IMR-90 (cell line): Measurements from ENCODE around the gene LCNL1. TPM values are rescaled to one million over a fixed set of nuclear protein-coding genes. Genes with fewer than 3 reads are reported as not detected.

ENCODE experiments used
- ATAC-seq: fragments of 200-7000 bp; cut with Tn5 transposase; 2 replicates; pipeline ENCODE4 v1.9.1; 2020; ENCODE audit warnings: low read depth, mild to moderate bottlenecking, moderate library complexity
- BruUV-seq: library from RNA; stranded (reverse); fragments of 400-500 nt; replicated peaks from 2 replicates; lab custom pipeline; 2021; lab: Mats Ljungman, UMichigan
- CTCF ChIA-PET: fragments of 300-600 bp; formaldehyde crosslinking; extraction: SDS; loops from one replicate; lab custom pipeline; 2021; ENCODE audit warnings: antibody characterized with exemption; lab: Yijun Ruan, JAX
- POLR2A ChIA-PET: fragments of 300-600 bp; sonication (Branson Sonifier 250); formaldehyde crosslinking; loops from one replicate; lab custom pipeline; 2022; ENCODE audit warnings: antibody characterized with exemption; ENCODE audit not compliant: unreplicated experiment; lab: Charles Lee
- DNase-seq: peaks from one replicate; pipeline ENCODE4 v3.0.0; 2013
- H2AFZ ChIP-seq: replicated peaks from 2 replicates; pipeline ENCODE3; 2013; ENCODE audit warnings: low read length, mild to moderate bottlenecking; ENCODE audit not compliant: poor library complexity
- H2AK5ac ChIP-seq: 2 replicates; pipeline ENCODE4 v1.6.1; 2013; ENCODE audit warnings: low read depth, low read length, inconsistent platforms
- H2AK9ac ChIP-seq: replicated peaks from 2 replicates; pipeline ENCODE3; 2013; ENCODE audit warnings: mild to moderate bottlenecking, low read depth, low read length, moderate library complexity; ENCODE audit not compliant: poor library complexity
- H2BK120ac ChIP-seq: 2 replicates; pipeline ENCODE4 v1.6.1; 2013; ENCODE audit warnings: low read depth, low read length, inconsistent platforms
- H2BK15ac ChIP-seq: 3 replicates; pipeline ENCODE4 v1.6.1; 2013; ENCODE audit warnings: low read depth, low read length, inconsistent platforms
- H2BK20ac ChIP-seq: 2 replicates; pipeline ENCODE4 v1.6.1; 2013; ENCODE audit warnings: low read depth, mild to moderate bottlenecking, inconsistent platforms, low read length, moderate library complexity
- H2BK5ac ChIP-seq: 2 replicates; pipeline ENCODE4 v1.6.1; 2013; ENCODE audit warnings: mild to moderate bottlenecking, low read depth, low read length, inconsistent platforms; ENCODE audit not compliant: poor library complexity, severe bottlenecking
- H3K14ac ChIP-seq: replicated peaks from 2 replicates; pipeline ENCODE4 v1.6.1; 2013; ENCODE audit warnings: low read depth, low read length, inconsistent platforms
- H3K18ac ChIP-seq: 2 replicates; pipeline ENCODE4 v1.6.1; 2013; ENCODE audit warnings: low read depth, low read length, control low read depth
- H3K23ac ChIP-seq: 2 replicates; pipeline ENCODE4 v1.6.1; 2013; ENCODE audit warnings: low read depth, low read length, inconsistent platforms
- H3K27ac ChIP-seq: 2 replicates; pipeline ENCODE4 v1.5.1; 2013; ENCODE audit warnings: mild to moderate bottlenecking, control low read depth, low read length; ENCODE audit not compliant: insufficient read depth
- H3K27me3 ChIP-seq: 2 replicates; pipeline ENCODE4 v1.6.1; 2013; ENCODE audit warnings: low read length; ENCODE audit not compliant: control insufficient read depth, insufficient read depth
- H3K36me3 ChIP-seq: 2 replicates; pipeline ENCODE4 v1.6.1; 2013; ENCODE audit warnings: low read length, mixed read lengths; ENCODE audit not compliant: control insufficient read depth, insufficient read depth
- H3K4ac ChIP-seq: 2 replicates; pipeline ENCODE4 v1.6.1; 2013; ENCODE audit warnings: low read depth, low read length, inconsistent platforms
- H3K4me1 ChIP-seq: 2 replicates; pipeline ENCODE4 v1.6.1; 2013; ENCODE audit warnings: low read length, mixed read lengths; ENCODE audit not compliant: control insufficient read depth, insufficient read depth
- H3K4me2 ChIP-seq: 2 replicates; pipeline ENCODE4 v1.6.1; 2013; ENCODE audit warnings: low read depth, mild to moderate bottlenecking, control low read depth, low read length, moderate library complexity
- H3K4me3 ChIP-seq: 2 replicates; pipeline ENCODE4 v1.5.1; 2013; ENCODE audit warnings: low read depth, mild to moderate bottlenecking, control low read depth, low read length, moderate library complexity; ENCODE audit not compliant: insufficient read depth
- H3K56ac ChIP-seq: 2 replicates; pipeline ENCODE4 v1.6.1; 2013; ENCODE audit warnings: low read length, inconsistent platforms; ENCODE audit not compliant: insufficient read depth; ENCODE audit errors: extremely low read depth
- H3K79me1 ChIP-seq, 2 experiments: 2 replicates each; pipeline ENCODE4 v1.6.1; 2013; ENCODE audit warnings: low read length in 2 of 2, inconsistent platforms in 1 of 2, low read depth in 1 of 2
- H3K9ac ChIP-seq: 2 replicates; pipeline ENCODE4 v1.6.1; 2013; ENCODE audit warnings: low read depth, low read length, control low read depth
- H3K9me1 ChIP-seq: 2 replicates; pipeline ENCODE4 v1.6.1; 2013; ENCODE audit warnings: low read length, inconsistent platforms; ENCODE audit not compliant: insufficient read depth
- H3K9me3 ChIP-seq: 2 replicates; pipeline ENCODE4 v1.6.1; 2013; ENCODE audit warnings: low read length; ENCODE audit not compliant: control insufficient read depth, insufficient read depth
- H4K20me1 ChIP-seq: 2 replicates; pipeline ENCODE4 v1.6.1; 2013; ENCODE audit warnings: low read length, inconsistent platforms; ENCODE audit not compliant: insufficient read depth
- H4K5ac ChIP-seq: 2 replicates; pipeline ENCODE4 v1.6.1; 2013; ENCODE audit warnings: mild to moderate bottlenecking, low read depth, low read length, control low read depth
- H4K8ac ChIP-seq, 2 experiments: 2 replicates each; pipeline ENCODE4 v1.6.1; 2013; ENCODE audit warnings: low read depth in 2 of 2, low read length in 2 of 2, control low read depth in 1 of 2, inconsistent platforms in 1 of 2
- H4K91ac ChIP-seq: 2 replicates; pipeline ENCODE4 v1.6.1; 2013; ENCODE audit warnings: low read depth, low read length, inconsistent platforms; ENCODE audit not compliant: insufficient read depth
- CEBPB ChIP-seq: IDR thresholded peaks from 2 replicates; pipeline ENCODE4 v1.6.1; 2012; ENCODE audit warnings: low read depth, low read length, improper control_type of control experiment
- CHD1 ChIP-seq: IDR thresholded peaks from 2 replicates; pipeline ENCODE4 v1.6.1; 2012; ENCODE audit warnings: low read depth, low read length, improper control_type of control experiment
- ELK1 ChIP-seq: fragments of 150-350 bp; IDR thresholded peaks from 2 replicates; pipeline ENCODE4 v1.6.1; 2016; ENCODE audit warnings: low read depth, mild to moderate bottlenecking, low read length, moderate library complexity, borderline replicate concordance
- FOS ChIP-seq: fragments of 150-350 bp; IDR thresholded peaks from 2 replicates; pipeline ENCODE4 v1.6.1; 2016; ENCODE audit warnings: low read depth, low read length
- MAFK ChIP-seq: IDR thresholded peaks from 2 replicates; pipeline ENCODE4 v1.6.1; 2012; ENCODE audit warnings: low read depth, low read length, improper control_type of control experiment
- MAZ ChIP-seq: IDR thresholded peaks from 2 replicates; pipeline ENCODE4 v1.6.1; 2012; ENCODE audit warnings: low read depth, mild to moderate bottlenecking, low read length, improper control_type of control experiment, moderate library complexity, borderline replicate concordance
- NFE2L2 ChIP-seq: fragments of 150-350 bp; IDR thresholded peaks from 2 replicates; pipeline ENCODE4 v1.6.1; 2016; ENCODE audit warnings: low read depth, mild to moderate bottlenecking, low read length
- RAD21 ChIP-seq: IDR thresholded peaks from 2 replicates; pipeline ENCODE4 v1.6.1; 2012; ENCODE audit warnings: low read length, improper control_type of control experiment
- RCOR1 ChIP-seq: IDR thresholded peaks from 2 replicates; pipeline ENCODE4 v1.6.1; 2012; ENCODE audit warnings: mild to moderate bottlenecking, low read length, improper control_type of control experiment; ENCODE audit not compliant: insufficient replicate concordance
- USF2 ChIP-seq: fragments of 150-350 bp; IDR thresholded peaks from 2 replicates; pipeline ENCODE4 v1.6.1; 2017; ENCODE audit warnings: mild to moderate bottlenecking, antibody characterized with exemption, low read length, low read depth
- WGBS, 2 experiments: methylation state at CpG; one replicate each; pipeline versions ENCODE4 v1.1.5 to v1.1.7; 2013; ENCODE audit warnings: missing lambda C conversion rate in 2 of 2; ENCODE audit not compliant: insufficient read length in 1 of 2; ENCODE audit errors: extremely low coverage in 2 of 2; 5-methylcytosine and 5-hydroxymethylcytosine counted together
- dilution Hi-C: fragments of 300-500 bp; cut with HindIII; formaldehyde crosslinking; loops from one replicate; pipeline ENCODE4 v1.14.3; 2018; ENCODE audit warnings: low sequenced_read_pairs; ENCODE audit not compliant: unreplicated experiment
- in situ Hi-C: fragments of 300-500 bp; cut with MboI; formaldehyde crosslinking; loops from 3 replicates; pipeline ENCODE4 v1.14.3; 2019; ENCODE audit warnings: low sequenced_read_pairs, inconsistent platforms, mixed read lengths
- intact Hi-C: fragments of 100-400 bp; cut with micrococcal nuclease; formaldehyde crosslinking; loops from 2 replicates; pipeline ENCODE4 v1.10.0; 2022
- polyA plus RNA-seq, 3 experiments: library from polyadenylated mRNA; depleted of rRNA; stranded (reverse); fragments of >200 nt; gene quantifications; 2 replicates each; pipeline ENCODE4 v1.2.3, GENCODE V29; 2012; ENCODE audit warnings: low replicate concordance in 1 of 3
- total RNA-seq: library from RNA; depleted of rRNA; stranded (reverse); fragments of >200 nt; gene quantifications from 2 replicates; pipeline ENCODE4 v1.2.3, GENCODE V29; 2012

Gene LCNL1
- total and polyA plus RNA-seq, 2 of the 4 experiments (the other 2 are of a cell fraction) = 0.15 TPM; not detected in 1

GRCh38 chr9:137009217-137009616, 26.4 kb downstream of the LCNL1 start:
- Histone ChIP-seq H3K23ac (no peak overlapping the region), H2AFZ (no peak overlapping the region)
- ATAC-seq = no peak

More at GRCh38 chr9:137009217-137009616, 26.4 kb downstream of the LCNL1 start:
- Histone ChIP-seq H3K9ac (no peak overlapping the region), H3K27ac (no peak overlapping the region), H3K36me3 (peaks cover 23% of the 10 kb centered on the region), H3K4ac (no peak overlapping the region), H3K4me1 (peaks cover 11% of the 10 kb centered on the region), H2AK5ac (no peak overlapping the region), H3K14ac (no peak overlapping the region), H2BK20ac (no peak overlapping the region), H3K27me3 (no peaks in the 10 kb centered on the region), H3K4me2 (no peak overlapping the region), H2BK5ac (no peak overlapping the region), H4K8ac (no peak overlapping the region), H3K18ac (no peak overlapping the region), H3K9me1 (peaks cover 5% of the 10 kb centered on the region; the same call in 1 of the 2 replicates), H2BK15ac (no peak overlapping the region), H3K9me3 (no peaks in the 10 kb centered on the region), H4K5ac (no peak overlapping the region), H3K4me3 (no peak overlapping the region), H3K56ac (no peak overlapping the region), H2AK9ac (no peak overlapping the region), H2BK120ac (no peak overlapping the region), H4K91ac (no peak overlapping the region), H3K79me1 (no peaks in the 10 kb centered on the region), H4K20me1 (peaks cover 8% of the 10 kb centered on the region)
- DNase-seq = no peak
- TF ChIP-seq MAZ (no peak), FOS (no peak), MAFK (no peak), CHD1 (no peak), NFE2L2 (no peak), CEBPB (no peak), USF2 (no peak), RCOR1 (no peak), ELK1 (no peak), RAD21 (no peak)
- POLR2A ChIA-PET = no interaction called here
- intact Hi-C loops (no loop called here), dilution Hi-C loops (no loop called here), in situ Hi-C loops (no loop called here)
- WGBS, 2 experiments = 100% methylated on average over 4 of the region's 18 CpGs; no CpG with 5 or more reads in 1 of the 2 experiments
- no TSS peak for BruUV-seq
- CTCF ChIA-PET = no interaction called here
